WTC11 (cell line): ENCODE data around the gene FHIT.

Experiments used
- CTCF ChIP-seq: fragments of 200-600 bp; IDR thresholded peaks from 2 replicates; pipeline ENCODE4 v1.8.0; 2022; ENCODE audit warnings: antibody characterized with exemption
- ELF4 ChIP-seq: sonication (generic); formaldehyde crosslinking; IDR thresholded peaks from 2 replicates; pipeline ENCODE4 v1.8.1; 2022; ENCODE audit warnings: low read depth, mild to moderate bottlenecking, moderate library complexity, missing genetic modification reagents
- EMX1 ChIP-seq: fragments of 250-450 bp; sonication (Bioruptor Pico); IDR thresholded peaks from 2 replicates; pipeline ENCODE4 v1.8.0; 2021; ENCODE audit warnings: mild to moderate bottlenecking
- HMGA2 ChIP-seq: fragments of 250-450 bp; sonication (Bioruptor Pico); IDR thresholded peaks from 2 replicates; pipeline ENCODE4 v1.4.0; 2021; ENCODE audit warnings: mild to moderate bottlenecking, moderate library complexity
- JUN ChIP-seq: sonication (generic); formaldehyde crosslinking; IDR thresholded peaks from 2 replicates; pipeline ENCODE4 v1.8.0; 2023; ENCODE audit warnings: mild to moderate bottlenecking, missing genetic modification reagents
- MLX ChIP-seq: sonication (generic); formaldehyde crosslinking; IDR thresholded peaks from 2 replicates; pipeline ENCODE4 v1.8.1; 2023; ENCODE audit warnings: mild to moderate bottlenecking, missing genetic modification reagents, moderate library complexity
- MXD4 ChIP-seq: fragments of 250-450 bp; sonication (Bioruptor Pico); IDR thresholded peaks from 2 replicates; pipeline ENCODE4 v1.8.0; 2021; ENCODE audit warnings: mild to moderate bottlenecking, moderate library complexity, borderline replicate concordance
- MYBL2 ChIP-seq: sonication (generic); formaldehyde crosslinking; IDR thresholded peaks from 2 replicates; pipeline ENCODE4 v1.8.1; 2023; ENCODE audit warnings: mild to moderate bottlenecking, moderate library complexity, missing genetic modification reagents
- RORB ChIP-seq: fragments of 250-450 bp; sonication (Bioruptor Pico); IDR thresholded peaks from 2 replicates; pipeline ENCODE4 v1.9.0; 2021; ENCODE audit warnings: mild to moderate bottlenecking
- SP1 ChIP-seq: sonication (generic); formaldehyde crosslinking; conservative IDR thresholded peaks from 2 replicates; pipeline ENCODE4 v1.8.1; 2022; ENCODE audit warnings: missing genetic modification reagents
- STAT6 ChIP-seq: sonication (generic); formaldehyde crosslinking; conservative IDR thresholded peaks from 2 replicates; pipeline ENCODE4 v1.8.1; 2023; ENCODE audit warnings: mild to moderate bottlenecking, low read depth, missing genetic modification reagents, moderate library complexity
- USF2 ChIP-seq: sonication (generic); formaldehyde crosslinking; IDR thresholded peaks from 2 replicates; pipeline ENCODE4 v1.8.1; 2023; ENCODE audit warnings: mild to moderate bottlenecking, missing genetic modification reagents, moderate library complexity
- ZNF121 ChIP-seq: sonication (generic); formaldehyde crosslinking; IDR thresholded peaks from 2 replicates; pipeline ENCODE4 v1.8.0; 2023; ENCODE audit warnings: missing genetic modification reagents

GRCh38 chr3:59867185-59868002 is 1383.9 kb downstream of the FHIT start:
- no peak for TF ChIP-seq MLX (CRISPR knock-in tag)
- no peak for TF ChIP-seq CTCF
- TF ChIP-seq JUN (CRISPR knock-in tag): no peak
- no peak for TF ChIP-seq ZNF121 (CRISPR knock-in tag)
- TF ChIP-seq MYBL2 (CRISPR knock-in tag): no peak
- no peak for TF ChIP-seq EMX1 (CRISPR knock-in tag)
- no peak for TF ChIP-seq SP1 (CRISPR knock-in tag)
- TF ChIP-seq MXD4 (CRISPR knock-in tag): no peak
- no peak for TF ChIP-seq ELF4 (CRISPR knock-in tag)
- TF ChIP-seq HMGA2 (CRISPR knock-in tag): no peak
- no peak for TF ChIP-seq STAT6 (CRISPR knock-in tag)
- no peak for TF ChIP-seq RORB (CRISPR knock-in tag)
- no peak for TF ChIP-seq USF2 (CRISPR knock-in tag)
